Keratinocyte (primary cell): Measurements from ENCODE around the gene SUFU. TPM values are rescaled to one million over a fixed set of nuclear protein-coding genes. Genes with fewer than 3 reads are reported as not detected.

ENCODE experiments used
- DNase-seq: peaks from one replicate; pipeline ENCODE4 v3.0.0-alpha.2; 2011; ENCODE audit warnings: low read depth, missing footprints, low spot score
- FAIRE-seq: peaks from 2 replicates; lab custom pipeline; 2011; peaks lifted over from hg19 to GRCh38; lab: Jason Lieb, UNC
- H2AFZ ChIP-seq: 2 replicates; pipeline ENCODE4 v1.6.0; 2012; ENCODE audit warnings: low read length, control low read depth, inconsistent platforms; ENCODE audit not compliant: control insufficient read depth
- H3K27ac ChIP-seq: 2 replicates; pipeline ENCODE4 v1.5.1; 2011; ENCODE audit warnings: low read length; ENCODE audit not compliant: control insufficient read depth, insufficient read depth
- H3K27me3 ChIP-seq: 3 replicates; pipeline ENCODE4 v1.6.0; 2011; ENCODE audit warnings: low read length; ENCODE audit not compliant: control insufficient read depth, insufficient read depth; ENCODE audit errors: extremely low read depth
- H3K36me3 ChIP-seq, 2 experiments: 2 replicates in 1 of 2; 3 replicates in 1 of 2; pipeline ENCODE4 v1.5.1; 2011; ENCODE audit warnings: low read length in 2 of 2, mild to moderate bottlenecking in 1 of 2; ENCODE audit not compliant: control insufficient read depth in 2 of 2, insufficient read depth in 2 of 2; ENCODE audit errors: extremely low read depth in 1 of 2
- H3K4me1 ChIP-seq: 3 replicates; pipeline ENCODE4 v1.5.1; 2011; ENCODE audit warnings: low read length; ENCODE audit not compliant: control insufficient read depth, insufficient read depth; ENCODE audit errors: extremely low read depth
- H3K4me2 ChIP-seq: 3 replicates; pipeline ENCODE4 v1.6.0; 2011; ENCODE audit warnings: low read depth, low read length; ENCODE audit not compliant: control insufficient read depth, insufficient read depth; ENCODE audit errors: extremely low read depth
- H3K4me3 ChIP-seq, 3 experiments: fragments of 200-600 bp in 1 of 3; sonication (generic) in 1 of 3; 2 replicates in 2 of 3; 3 replicates in 1 of 3; pipeline ENCODE4 v1.5.1; 2011 to 2016; ENCODE audit warnings: low read length in 3 of 3, mild to moderate bottlenecking in 3 of 3, control low read depth in 2 of 3, inconsistent platforms in 1 of 3, low read depth in 1 of 3, mixed read lengths in 1 of 3, mixed run types in 1 of 3, moderate library complexity in 1 of 3; ENCODE audit not compliant: control insufficient read depth in 2 of 3, insufficient read depth in 2 of 3; ENCODE audit errors: extremely low read depth in 1 of 3
- H3K79me2 ChIP-seq: 2 replicates; pipeline ENCODE4 v1.6.0; 2012; ENCODE audit warnings: low read length; ENCODE audit not compliant: control insufficient read depth, insufficient read depth
- H3K9ac ChIP-seq: 3 replicates; pipeline ENCODE4 v1.6.0; 2011; ENCODE audit warnings: low read length; ENCODE audit not compliant: control insufficient read depth, insufficient read depth; ENCODE audit errors: extremely low read depth
- H3K9me1 ChIP-seq: 3 replicates; pipeline ENCODE4 v1.6.0; 2011; ENCODE audit warnings: low read length; ENCODE audit not compliant: control insufficient read depth, insufficient read depth; ENCODE audit errors: extremely low read depth
- H3K9me3 ChIP-seq: 2 replicates; pipeline ENCODE4 v1.5.1; 2012; ENCODE audit warnings: low read depth, low read length; ENCODE audit not compliant: control insufficient read depth
- H4K20me1 ChIP-seq: 3 replicates; pipeline ENCODE4 v1.6.0; 2011; ENCODE audit warnings: low read length; ENCODE audit not compliant: control insufficient read depth, insufficient read depth; ENCODE audit errors: extremely low read depth
- EZH2 ChIP-seq: IDR thresholded peaks from one replicate; pipeline ENCODE4 v1.6.1; 2012; ENCODE audit warnings: inconsistent platforms, mild to moderate bottlenecking, low read length, moderate library complexity
- dilution Hi-C: fragments of 300-500 bp; cut with MboI; formaldehyde crosslinking; loops from one replicate; pipeline ENCODE4 v1.7.0; 2020; ENCODE audit warnings: low sequenced_read_pairs; ENCODE audit not compliant: extremely low pct_ligation_motif_present
- polyA plus RNA-seq, 5 experiments: library from polyadenylated mRNA; depleted of rRNA in 3 of 5; stranded (reverse) in 3 of 5; stranded (forward) in 1 of 5; unstranded in 1 of 5; fragments of >200 nt; gene quantifications; 1 replicate in 1 of 5; 2 replicates in 3 of 5; 3 replicates in 1 of 5; pipeline versions ENCODE4 v1.2.1 to v1.2.3, GENCODE V29; 2011 to 2012; ENCODE audit warnings: missing spikeins in 2 of 5, low read depth in 1 of 5, low replicate concordance in 1 of 5
- TF ChIP-seq, protein P1 (sequence below), 3 experiments: IDR thresholded peaks in 1 of 3; conservative IDR thresholded peaks in 1 of 3; optimal IDR thresholded peaks in 1 of 3; 2 replicates in 2 of 3; 3 replicates in 1 of 3; pipeline versions ENCODE3 to v1.5.1; 2011; ENCODE audit warnings: low read length in 3 of 3, mild to moderate bottlenecking in 3 of 3, moderate library complexity in 2 of 3, control low read depth in 1 of 3, inconsistent platforms in 1 of 3; ENCODE audit not compliant: insufficient read depth in 2 of 3; ENCODE audit errors: extremely low read depth in 1 of 3

SUFU gene
- polyA plus RNA-seq, 1 donor (not counting 4 experiments of a cell fraction or from before 2014, with no cell fraction given): 3.7 TPM

DNA sequence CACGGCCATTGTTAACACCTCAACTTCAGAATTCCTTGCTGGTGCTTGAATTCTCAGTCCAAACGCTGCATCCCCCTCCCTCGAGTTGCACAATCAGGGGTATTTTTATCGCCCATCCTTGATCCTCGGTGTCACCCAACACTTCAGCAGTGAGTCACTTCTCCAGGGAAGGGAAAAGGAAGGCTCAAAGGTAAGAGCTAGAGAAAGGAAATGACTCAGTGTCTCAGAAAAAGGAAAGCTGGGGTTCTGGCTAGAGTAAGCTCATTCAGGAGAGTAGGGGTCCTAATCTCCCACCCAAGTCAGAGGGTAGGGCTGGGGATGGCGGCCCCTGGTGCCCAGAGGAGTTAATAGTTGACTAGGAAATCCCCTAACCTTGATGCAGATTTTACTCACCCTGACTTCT, 100.7 kb downstream of the SUFU start:
- H3K4me1 ChIP-seq: peaks cover 23% of the 10 kb centered on the region
- H3K27ac ChIP-seq: peak overlapping the region; percentile 69
- H4K20me1 ChIP-seq: no peaks in the 10 kb centered on the region
- no peaks in the 10 kb centered on the region for H3K79me2 ChIP-seq
- TF ChIP-seq EZH2: no peak
- TF ChIP-seq, protein P1, sequence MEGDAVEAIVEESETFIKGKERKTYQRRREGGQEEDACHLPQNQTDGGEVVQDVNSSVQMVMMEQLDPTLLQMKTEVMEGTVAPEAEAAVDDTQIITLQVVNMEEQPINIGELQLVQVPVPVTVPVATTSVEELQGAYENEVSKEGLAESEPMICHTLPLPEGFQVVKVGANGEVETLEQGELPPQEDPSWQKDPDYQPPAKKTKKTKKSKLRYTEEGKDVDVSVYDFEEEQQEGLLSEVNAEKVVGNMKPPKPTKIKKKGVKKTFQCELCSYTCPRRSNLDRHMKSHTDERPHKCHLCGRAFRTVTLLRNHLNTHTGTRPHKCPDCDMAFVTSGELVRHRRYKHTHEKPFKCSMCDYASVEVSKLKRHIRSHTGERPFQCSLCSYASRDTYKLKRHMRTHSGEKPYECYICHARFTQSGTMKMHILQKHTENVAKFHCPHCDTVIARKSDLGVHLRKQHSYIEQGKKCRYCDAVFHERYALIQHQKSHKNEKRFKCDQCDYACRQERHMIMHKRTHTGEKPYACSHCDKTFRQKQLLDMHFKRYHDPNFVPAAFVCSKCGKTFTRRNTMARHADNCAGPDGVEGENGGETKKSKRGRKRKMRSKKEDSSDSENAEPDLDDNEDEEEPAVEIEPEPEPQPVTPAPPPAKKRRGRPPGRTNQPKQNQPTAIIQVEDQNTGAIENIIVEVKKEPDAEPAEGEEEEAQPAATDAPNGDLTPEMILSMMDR (optimal IDR thresholded peaks at IDR 0.05 in 1 of 3, IDR thresholded peaks at IDR 0.05 in 1 of 3, conservative IDR thresholded peaks at IDR 0.05 in 1 of 3; ENCODE audit: extremely low read depth in 1 of 3, insufficient read depth in 2 of 3, low read length in 3 of 3): no peak
- no peaks in the 10 kb centered on the region for H3K9me1 ChIP-seq
- H3K4me2 ChIP-seq: peak overlapping the region; percentile 42
- H3K9me3 ChIP-seq: no peaks in the 10 kb centered on the region
- H2AFZ ChIP-seq: no peak overlapping the region
- peaks cover 3 to 9% of the 10 kb centered on the region in 2 experiments for H3K36me3 ChIP-seq
- dilution Hi-C loops: no loop called here
- H3K27me3 ChIP-seq: no peaks in the 10 kb centered on the region
- DNase-seq (no peak), FAIRE-seq (peak; percentile 90)
- peak overlapping the region; percentile 16 for H3K9ac ChIP-seq
- no peak overlapping the region for H3K4me3 ChIP-seq

DNA sequence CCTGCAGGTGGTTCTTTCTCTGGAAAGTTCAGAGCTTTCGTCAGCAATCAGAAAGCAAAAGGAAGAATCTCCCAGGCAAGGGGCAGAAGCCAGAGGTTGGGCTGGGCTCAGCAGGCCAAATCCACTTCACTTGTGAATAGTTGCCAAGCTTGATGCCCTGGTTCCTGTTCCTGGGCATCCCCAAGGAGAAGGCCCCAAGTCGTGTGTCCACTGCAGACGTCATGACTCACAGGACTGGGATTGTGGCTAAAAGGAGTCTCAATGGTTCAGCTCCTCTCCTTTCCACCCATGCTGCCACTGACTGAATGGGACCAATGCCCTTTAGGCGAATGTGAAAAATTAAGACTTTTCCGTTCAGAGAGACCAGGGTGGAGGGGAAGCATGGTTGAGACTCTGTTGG, 101.9 kb downstream of the SUFU start:
- H3K27ac ChIP-seq: no peak overlapping the region
- no peak for DNase-seq
- peaks cover 0 to 5% of the 10 kb centered on the region in 2 experiments for H3K36me3 ChIP-seq

More for the DNA sequence above, 101.9 kb downstream of the SUFU start:
- Histone ChIP-seq H3K9me1 (no peaks in the 10 kb centered on the region), H3K4me2 (no peak overlapping the region), H4K20me1 (no peaks in the 10 kb centered on the region), H3K4me1 (peaks cover 23% of the 10 kb centered on the region), H2AFZ (no peak overlapping the region), H3K27me3 (no peaks in the 10 kb centered on the region), H3K9ac (no peak overlapping the region), H3K79me2 (no peaks in the 10 kb centered on the region), H3K9me3 (no peaks in the 10 kb centered on the region), H3K4me3 (no peak overlapping the region)
- TF ChIP-seq EZH2: no peak
- TF ChIP-seq, protein P1 (optimal IDR thresholded peaks at IDR 0.05 in 1 of 3, IDR thresholded peaks at IDR 0.05 in 1 of 3, conservative IDR thresholded peaks at IDR 0.05 in 1 of 3; ENCODE audit: extremely low read depth in 1 of 3, insufficient read depth in 2 of 3, low read length in 3 of 3): no peak
- FAIRE-seq: peak; percentile 34
- dilution Hi-C loops: no loop called here
